Left ventricle myocardium inferior (tissue), 1 donor: ENCODE results near the gene CAMKMT. TPM values are rescaled to one million over a fixed set of nuclear protein-coding genes. Genes with fewer than 3 reads are reported as not detected.

Experiments
- DNase-seq: peaks from one replicate; pipeline ENCODE4 v3.0.0-alpha.2; 2020
- H3K27ac ChIP-seq: fragments of 200-600 bp; replicated peaks from 2 replicates; pipeline ENCODE4 v1.8.0; 2021
- H3K27me3 ChIP-seq: fragments of 200-600 bp; 2 replicates; pipeline ENCODE4 v1.8.0; 2021; ENCODE audit warnings: low read depth
- H3K36me3 ChIP-seq: fragments of 200-600 bp; 2 replicates; pipeline ENCODE4 v1.8.0; 2021
- H3K4me1 ChIP-seq: fragments of 200-600 bp; 2 replicates; pipeline ENCODE4 v1.8.0; 2021
- H3K4me3 ChIP-seq: fragments of 200-600 bp; 2 replicates; pipeline ENCODE4 v1.8.0; 2021; ENCODE audit warnings: mild to moderate bottlenecking, moderate library complexity
- H3K9me3 ChIP-seq: fragments of 200-600 bp; replicated peaks from 2 replicates; pipeline ENCODE4 v1.8.0; 2021
- CTCF ChIP-seq: fragments of 200-600 bp; IDR thresholded peaks from 2 replicates; pipeline ENCODE4 v1.8.0; 2021; ENCODE audit warnings: antibody characterized with exemption, mild to moderate bottlenecking, borderline replicate concordance
- intact Hi-C: fragments of 100-400 bp; cut with micrococcal nuclease; formaldehyde crosslinking; loops from one replicate; pipeline ENCODE4 v1.11.0; 2022
- total RNA-seq: library from RNA; stranded (reverse); fragmentation: NEBNext Ultra II Directional; extraction: Animal tissue kit (Norgen Biotek cat#: 25700); gene quantifications from one replicate; pipeline ENCODE4 v1.2.1, GENCODE V29; 2021
- donor health status: DM: no; HTN: yes; CAD: no; lungs with severe emphysema.

Gene CAMKMT
- total RNA-seq, 1 donor from 2014 or later = 4.8 TPM

- no peak for TF ChIP-seq CTCF
- H3K27ac ChIP-seq = no peak overlapping the region
- no peak overlapping the region for H3K4me3 ChIP-seq
- H3K27me3 ChIP-seq = no peaks in the 10 kb centered on the region
- no peaks in the 10 kb centered on the region for H3K36me3 ChIP-seq
- intact Hi-C loops = no loop called here
- H3K9me3 ChIP-seq = no peaks in the 10 kb centered on the region
- no peak for DNase-seq
- no peaks in the 10 kb centered on the region for H3K4me1 ChIP-seq
Observed at GRCh38 chr2:44420725-44421124, 59.0 kb downstream of the CAMKMT start.

DNA sequence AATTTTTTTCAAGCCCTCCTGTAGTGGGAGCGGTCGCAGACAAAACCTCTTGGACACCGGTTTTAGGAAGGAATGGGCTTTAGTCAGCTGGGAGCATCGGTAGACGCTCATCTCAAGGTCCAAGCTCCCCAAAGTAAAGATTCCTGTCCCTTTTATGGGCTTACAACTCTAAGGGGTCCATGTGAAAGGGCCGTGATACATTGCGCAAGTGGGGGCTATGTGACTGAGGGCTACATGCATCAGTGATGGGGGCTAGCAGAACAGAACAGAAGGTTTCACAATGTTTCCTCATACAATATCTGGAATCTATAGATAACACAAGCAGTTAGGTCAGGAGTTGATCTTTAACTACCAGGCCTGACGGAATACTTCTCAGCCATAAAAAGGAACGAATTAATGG, 62.5 kb downstream of the CAMKMT start:
- H3K9me3 ChIP-seq = no peaks in the 10 kb centered on the region
- no peaks in the 10 kb centered on the region for H3K27me3 ChIP-seq
- TF ChIP-seq CTCF = no peak
- no peaks in the 10 kb centered on the region for H3K36me3 ChIP-seq
- intact Hi-C loops = no loop called here
- H3K27ac ChIP-seq = no peak overlapping the region
- no peaks in the 10 kb centered on the region for H3K4me1 ChIP-seq
- no peak for DNase-seq
- H3K4me3 ChIP-seq = no peak overlapping the region

- H3K27me3 ChIP-seq = no peaks in the 10 kb centered on the region
- no peak overlapping the region for H3K4me3 ChIP-seq
- no peak for TF ChIP-seq CTCF
- no peaks in the 10 kb centered on the region for H3K4me1 ChIP-seq
- no peaks in the 10 kb centered on the region for H3K9me3 ChIP-seq
- no peaks in the 10 kb centered on the region for H3K36me3 ChIP-seq
- intact Hi-C loops = no loop called here
- no peak for DNase-seq
- H3K27ac ChIP-seq = no peak overlapping the region
Observed at GRCh38 chr2:44429034-44429433, 67.3 kb downstream of the CAMKMT start.

DNA sequence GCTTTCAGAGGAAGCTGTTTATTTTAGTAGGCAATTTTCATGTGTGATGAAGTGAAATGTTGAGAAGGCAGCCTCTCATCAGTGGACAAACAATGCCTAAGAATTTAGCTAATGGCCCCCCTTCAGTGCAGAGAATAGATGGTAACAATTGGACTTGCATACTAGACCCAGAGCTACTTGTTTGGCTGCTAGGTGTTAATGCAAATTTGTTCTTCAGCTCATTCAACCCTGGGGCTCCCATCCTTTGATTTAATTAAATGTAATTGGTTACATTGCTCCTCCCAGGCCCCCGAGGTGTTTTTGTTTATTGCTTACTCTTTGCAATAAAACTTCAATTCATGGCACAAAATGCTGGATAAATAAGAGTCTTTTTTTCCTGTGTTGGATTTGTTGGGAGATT, 68.6 kb downstream of the CAMKMT start:
- no peaks in the 10 kb centered on the region for H3K4me1 ChIP-seq
- DNase-seq = no peak
- no peak overlapping the region for H3K27ac ChIP-seq
- H3K9me3 ChIP-seq = no peaks in the 10 kb centered on the region
- no peak overlapping the region for H3K4me3 ChIP-seq
- intact Hi-C loops = no loop called here
- H3K36me3 ChIP-seq = no peaks in the 10 kb centered on the region
- no peaks in the 10 kb centered on the region for H3K27me3 ChIP-seq
- no peak for TF ChIP-seq CTCF

- Histone ChIP-seq H3K4me3 (no peak overlapping the region), H3K27me3 (no peaks in the 10 kb centered on the region), H3K4me1 (no peaks in the 10 kb centered on the region), H3K27ac (no peak overlapping the region), H3K9me3 (no peaks in the 10 kb centered on the region), H3K36me3 (no peaks in the 10 kb centered on the region)
- intact Hi-C loops = no loop called here
- DNase-seq = no peak
- no peak for TF ChIP-seq CTCF
Observed at GRCh38 chr2:44433895-44434294, 72.1 kb downstream of the CAMKMT start.

DNA sequence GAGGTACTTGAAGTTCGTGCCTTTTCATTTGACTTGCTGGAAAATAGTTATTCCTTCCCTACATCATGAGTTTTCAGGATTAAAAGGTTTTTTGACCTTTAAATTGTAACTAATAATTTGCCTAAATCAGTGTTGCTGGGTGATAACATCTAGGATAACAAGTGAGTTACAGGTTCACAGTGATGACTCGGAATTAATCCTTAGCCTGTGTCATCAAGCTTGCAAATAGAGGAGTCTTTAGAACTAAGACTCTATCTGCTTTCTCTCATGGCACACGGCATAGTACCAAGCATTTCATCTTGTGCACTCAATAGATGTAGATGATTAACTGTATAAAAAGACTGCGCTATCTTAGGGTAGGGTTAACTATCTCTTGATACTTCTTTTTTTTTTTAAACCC, 79.5 kb downstream of the CAMKMT start:
- Histone ChIP-seq H3K9me3 (no peaks in the 10 kb centered on the region), H3K36me3 (peaks cover 4% of the 10 kb centered on the region), H3K4me3 (no peak overlapping the region), H3K27ac (no peak overlapping the region), H3K27me3 (no peaks in the 10 kb centered on the region), H3K4me1 (no peaks in the 10 kb centered on the region)
- no peak for TF ChIP-seq CTCF
- intact Hi-C loops = no loop called here
- DNase-seq = no peak
